Posterior cingulate gyrus (tissue), 11 donors: ENCODE data around the gene SEMA5A.
A peak's percentile ranks its signal among the peaks of the same experiment; 100 is the strongest.

Source experiments
- DNase-seq, 10 donors: peaks; one replicate each; pipeline versions ENCODE4 v3.0.0 to v3.0.0-alpha.2; 2020 to 2021; ENCODE audit warnings: mixed read lengths in 3 of 10
- intact Hi-C: fragments of 100-400 bp; cut with DNase I; formaldehyde crosslinking; loops from one replicate; pipeline ENCODE4 v1.15.1; 2023

Gene SEMA5A

DNA sequence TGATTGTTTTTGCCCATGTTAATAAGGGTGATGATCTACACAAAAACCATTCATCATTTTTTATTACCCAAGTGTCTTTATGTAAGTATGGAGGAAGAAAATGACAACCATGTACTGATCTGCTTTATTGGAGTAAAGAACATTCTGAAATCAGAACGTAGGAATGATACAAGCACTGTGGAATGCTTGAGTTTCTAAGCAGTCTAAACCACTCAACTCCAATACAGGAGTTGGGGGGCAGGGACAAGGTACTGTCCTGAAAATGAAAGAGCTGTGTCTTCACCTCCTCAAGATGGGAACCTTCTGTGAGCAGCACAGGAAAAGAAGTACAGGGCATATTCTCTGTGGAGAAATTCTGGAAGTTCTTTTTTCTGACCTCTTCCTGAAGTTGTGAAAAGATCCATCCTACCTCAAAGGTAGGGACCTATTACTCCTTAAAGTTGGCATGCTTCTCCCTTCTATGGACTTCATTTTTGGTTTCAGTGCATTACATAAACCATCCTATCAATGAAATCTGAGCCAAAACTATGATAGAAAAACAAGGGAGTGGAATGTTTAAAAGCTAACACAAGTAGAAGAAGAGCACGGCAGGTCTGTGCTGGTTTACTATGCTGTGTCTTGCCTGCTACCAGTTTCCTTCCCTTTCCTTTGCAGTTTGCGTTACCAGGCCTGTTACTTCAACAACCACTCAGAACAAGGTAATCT lies 202.6 kb downstream of the SEMA5A start:
- intact Hi-C loops: no loop called here
- DNase-seq: no peak

DNA sequence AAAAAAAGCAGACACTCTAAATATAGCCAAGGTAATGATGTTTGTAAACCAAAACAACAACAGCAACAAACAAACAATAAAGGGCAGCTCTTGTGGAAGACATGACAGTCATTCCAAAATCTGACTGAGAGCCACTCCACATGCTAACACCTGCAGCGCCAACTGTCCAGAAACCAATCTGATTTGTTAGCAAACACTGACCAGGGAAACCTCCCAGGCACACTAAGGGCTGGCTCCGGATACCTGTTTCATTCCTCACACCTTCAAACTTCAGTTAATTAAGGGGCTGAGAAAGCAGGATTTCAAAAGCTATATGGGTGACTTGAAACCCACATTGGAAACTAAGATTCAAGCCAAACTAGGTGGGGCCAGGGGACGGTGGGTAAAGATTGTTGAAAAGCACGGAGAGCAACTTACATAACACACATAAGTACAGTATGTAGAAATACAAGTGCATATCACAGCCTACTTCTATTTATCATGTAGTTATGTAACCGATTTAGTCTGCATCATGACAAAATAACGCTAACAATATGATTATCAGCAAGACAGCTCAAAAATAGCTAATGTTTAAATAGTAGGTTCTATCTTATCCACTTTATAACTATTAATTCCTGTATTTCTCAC lies 203.6 kb downstream of the SEMA5A start:
- intact Hi-C loops: no loop called here

GRCh38 chr5:9340085-9340484 lies 205.8 kb downstream of the SEMA5A start:
- intact Hi-C loops: no loop called here

More for the DNA sequence above, 203.6 kb downstream of the SEMA5A start:
- no peak for DNase-seq

GRCh38 chr5:9339206-9339818 lies 206.6 kb downstream of the SEMA5A start:
- no peak for DNase-seq
- intact Hi-C loops: no loop called here

More at GRCh38 chr5:9340085-9340484, 205.8 kb downstream of the SEMA5A start:
- no peak for DNase-seq

DNA sequence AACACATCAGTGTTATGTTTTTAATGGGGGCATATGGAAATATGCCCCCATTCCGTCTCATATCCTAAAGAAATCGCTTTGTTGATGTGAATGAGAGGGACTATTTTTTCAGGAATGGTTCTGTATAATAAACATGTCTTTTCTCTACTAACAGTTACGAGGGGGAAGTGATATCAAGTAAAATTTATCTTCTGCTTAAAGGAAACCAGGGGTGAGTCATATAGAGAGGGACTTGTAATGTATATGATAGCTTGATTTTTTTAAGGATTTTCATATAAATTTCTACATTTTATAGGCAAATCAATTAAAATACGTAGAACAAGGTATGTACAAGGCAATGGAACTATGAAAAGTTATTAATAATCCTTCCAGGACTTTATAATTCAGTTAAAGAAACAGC lies 207.1 kb downstream of the SEMA5A start:
- no peak for DNase-seq
- intact Hi-C loops: no loop called here

GRCh38 chr5:9337928-9338595 lies 207.8 kb downstream of the SEMA5A start:
- intact Hi-C loops: no loop called here
- peak in 1 of 10 donors; percentile 24 for DNase-seq

DNA sequence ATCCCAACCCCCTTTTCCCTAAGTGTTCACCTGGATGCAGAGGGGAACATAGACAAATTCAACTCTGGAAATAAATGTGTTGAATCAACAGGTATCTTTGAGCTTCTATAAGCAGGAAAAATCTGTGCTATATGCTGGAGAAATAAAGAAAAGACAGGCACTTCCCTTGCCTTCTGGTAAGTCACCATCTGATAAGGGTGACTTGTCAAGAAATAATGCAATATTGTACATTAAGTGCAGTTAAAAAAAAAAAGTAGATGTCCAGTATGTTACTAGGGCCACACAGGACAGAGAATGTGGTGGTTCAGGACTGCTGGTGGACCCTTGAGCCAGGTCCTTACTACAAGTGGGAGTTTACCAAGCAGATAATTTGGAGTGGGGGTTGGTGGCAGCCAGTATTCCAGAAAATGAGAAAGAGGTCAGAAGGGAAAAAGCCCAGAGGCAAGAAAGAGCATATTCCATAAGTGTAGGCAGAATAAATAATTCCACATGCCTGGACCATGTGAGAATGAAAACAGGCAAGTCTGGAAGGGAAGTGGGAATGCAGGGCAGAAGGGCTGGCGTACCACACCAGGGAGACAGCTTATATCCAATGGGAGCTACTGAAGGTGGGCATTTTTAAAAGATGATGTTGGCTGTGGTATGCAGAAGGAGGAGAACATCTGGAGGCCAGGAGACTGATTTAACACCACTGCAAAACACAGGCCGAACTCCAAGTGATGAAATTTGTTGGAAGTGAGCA lies 209.9 kb downstream of the SEMA5A start:
- intact Hi-C loops: no loop called here
- no peak for DNase-seq

DNA sequence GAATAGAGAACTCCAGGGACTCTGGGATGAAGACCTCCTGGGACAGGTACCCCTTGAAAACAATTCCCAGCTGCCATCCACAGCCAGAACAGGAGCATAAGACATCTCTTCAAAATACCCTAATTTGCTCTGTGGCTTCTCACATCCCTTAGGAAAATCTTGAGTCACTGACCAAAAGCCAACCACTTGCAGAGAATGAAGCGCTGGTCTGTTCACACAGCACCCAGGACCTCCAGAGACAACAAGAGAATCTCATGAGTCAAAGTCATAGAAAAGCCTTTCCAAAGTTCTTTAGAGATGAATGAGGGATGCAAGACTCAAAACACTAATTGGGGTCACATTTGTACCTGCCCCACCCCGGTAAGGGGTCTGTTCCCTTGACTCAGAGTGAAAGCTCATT lies 210.6 kb downstream of the SEMA5A start:
- intact Hi-C loops: no loop called here
- DNase-seq: no peak

DNA sequence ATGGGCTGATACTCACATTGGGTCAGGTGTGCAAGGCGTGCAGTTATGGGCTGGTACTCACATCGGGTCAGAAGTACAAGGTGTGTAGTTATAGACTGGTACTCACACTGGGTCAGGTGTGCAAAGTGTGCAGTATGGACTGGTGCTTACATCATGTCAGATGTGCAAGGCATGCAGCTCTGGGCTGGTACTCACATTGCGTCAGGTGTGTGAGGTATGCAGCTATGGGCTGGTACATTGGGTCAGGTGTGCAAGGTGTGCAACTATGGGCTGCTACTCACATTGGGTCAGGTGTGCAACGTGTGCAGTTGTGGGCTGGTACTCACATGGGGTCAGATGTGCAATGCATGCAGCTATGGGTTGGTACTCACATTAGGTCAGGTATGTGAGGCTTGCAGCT lies 213.8 kb downstream of the SEMA5A start:
- no peak for DNase-seq
- intact Hi-C loops: no loop called here

GRCh38 chr5:9331372-9331771 lies 214.5 kb downstream of the SEMA5A start:
- DNase-seq: no peak
- intact Hi-C loops: no loop called here

GRCh38 chr5:9329125-9329524 lies 216.8 kb downstream of the SEMA5A start:
- intact Hi-C loops: no loop called here
- DNase-seq: no peak

GRCh38 chr5:9325549-9325948 lies 220.3 kb downstream of the SEMA5A start:
- intact Hi-C loops: no loop called here
- DNase-seq: no peak

- no peak for DNase-seq
- intact Hi-C loops: no loop called here
These were observed 221.4 kb downstream of the SEMA5A start for GRCh38 chr5:9324348-9325077.

DNA sequence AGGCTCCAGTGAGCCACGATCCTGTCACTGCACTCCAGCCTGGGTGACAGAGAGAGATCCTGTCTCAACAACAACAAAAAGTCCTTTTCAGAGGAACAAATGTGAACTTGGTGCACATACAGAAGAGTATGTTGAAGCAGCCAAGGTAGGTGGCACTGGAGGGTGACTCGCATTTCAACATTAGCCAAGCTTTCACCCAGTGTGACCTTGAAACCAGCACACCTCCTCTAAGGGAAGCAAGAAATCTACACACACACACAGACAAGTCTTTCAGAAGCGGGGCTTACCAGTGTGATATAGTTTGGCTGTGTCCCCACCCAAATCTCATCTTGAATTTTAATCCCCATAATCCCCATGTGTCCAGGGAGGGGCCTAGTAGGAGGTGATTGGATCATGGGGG lies 225.2 kb downstream of the SEMA5A start:
- intact Hi-C loops: no loop called here
- DNase-seq: no peak

DNA sequence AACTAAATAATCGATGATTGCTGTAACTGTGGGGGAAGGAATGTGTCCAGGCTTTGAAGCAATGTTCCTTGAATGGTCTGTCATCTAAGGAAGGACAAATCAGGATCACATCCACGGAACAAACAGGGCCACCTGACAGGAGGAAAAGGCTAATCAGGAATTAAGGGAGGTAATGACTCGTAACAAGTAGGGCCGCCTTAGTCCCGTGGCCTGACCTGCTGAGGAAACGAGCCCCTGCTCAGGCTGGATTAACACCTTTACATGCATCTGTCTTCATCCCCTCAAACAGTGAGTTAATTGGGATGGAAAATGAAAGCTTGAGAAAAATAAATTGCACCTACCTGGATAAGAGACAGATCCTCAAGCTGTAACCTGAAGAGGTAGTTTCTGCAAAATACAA lies 227.8 kb downstream of the SEMA5A start:
- DNase-seq: peak in 1 of 10 donors; percentile 39
- intact Hi-C loops: no loop called here

DNA sequence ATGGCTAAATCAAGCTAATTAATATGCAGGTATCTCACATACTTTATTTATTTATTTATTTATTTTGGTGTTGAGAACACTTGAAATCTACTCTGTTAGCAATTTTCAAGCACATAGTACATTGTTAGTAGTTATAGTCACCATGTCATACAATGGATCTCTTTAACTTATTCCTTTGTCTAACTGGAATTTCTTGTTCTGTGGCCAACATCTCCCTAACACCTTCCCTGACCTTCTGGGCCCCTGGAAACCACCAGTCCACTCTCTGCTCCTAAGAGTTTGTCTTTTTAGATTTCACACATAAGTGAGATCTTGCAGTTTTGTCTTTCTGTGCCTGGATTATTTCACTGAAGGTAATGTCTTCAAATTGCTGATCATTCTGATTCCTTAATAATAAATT lies 229.1 kb downstream of the SEMA5A start:
- DNase-seq: no peak
- intact Hi-C loops: no loop called here

DNA sequence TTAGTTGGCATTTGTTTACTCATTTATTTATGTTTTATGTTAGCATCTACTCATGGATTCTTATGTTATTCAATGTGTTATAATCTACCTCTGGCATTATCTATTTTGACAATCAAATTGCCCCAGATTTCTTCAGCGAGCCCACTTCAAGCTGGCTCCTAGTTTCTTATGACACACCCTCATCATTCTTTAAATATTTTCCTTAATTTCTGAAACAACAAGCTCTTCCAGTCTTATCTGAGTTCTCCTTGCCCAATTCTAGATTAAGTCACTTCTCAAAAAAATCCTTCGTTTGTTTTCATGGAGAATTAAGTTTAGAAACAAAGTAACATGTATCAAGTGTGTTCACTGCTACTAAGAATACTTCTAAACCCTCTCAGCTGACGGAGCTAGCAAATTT lies 229.8 kb downstream of the SEMA5A start:
- no peak for DNase-seq
- intact Hi-C loops: no loop called here

- DNase-seq: no peak
- intact Hi-C loops: no loop called here
These were observed 231.3 kb downstream of the SEMA5A start for GRCh38 chr5:9314558-9314957.

DNA sequence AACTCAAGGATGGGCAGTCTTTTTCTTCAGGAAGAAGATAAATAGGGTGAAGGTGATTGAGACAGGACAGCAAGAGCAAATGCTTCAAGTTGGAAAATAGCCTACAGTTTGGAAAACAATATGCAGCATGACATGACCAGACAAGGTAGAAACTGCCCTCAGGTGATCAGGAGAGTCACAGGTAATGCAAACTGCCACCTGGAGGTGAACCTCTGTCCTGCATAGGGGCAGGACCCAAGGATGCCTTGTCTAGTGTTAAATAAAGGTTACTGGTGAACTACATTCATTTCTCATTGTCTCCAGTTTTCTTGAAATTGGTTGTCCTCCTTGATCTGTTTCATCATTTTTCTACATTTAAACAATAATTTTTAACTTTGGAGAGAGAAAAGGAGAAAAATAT lies 232.1 kb downstream of the SEMA5A start:
- intact Hi-C loops: no loop called here
- DNase-seq: no peak

DNA sequence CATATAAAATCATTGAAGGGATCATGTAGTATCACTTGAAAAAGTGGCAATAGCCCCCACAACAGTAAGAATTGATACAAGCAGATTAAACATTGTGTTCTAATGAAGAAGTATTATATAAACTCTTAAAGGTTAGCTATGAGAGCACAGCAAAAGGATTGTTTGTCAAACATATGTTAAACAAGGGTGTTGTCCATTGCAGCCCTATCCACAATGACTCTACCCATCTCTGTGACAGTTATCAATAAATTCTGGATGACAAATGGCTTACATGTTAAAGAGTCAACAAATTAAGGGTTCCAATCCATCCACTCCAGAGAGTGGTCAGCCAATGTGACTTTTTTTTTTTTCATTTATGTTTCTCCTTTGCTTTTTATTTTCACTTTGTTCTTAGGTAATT lies 238.7 kb downstream of the SEMA5A start:
- intact Hi-C loops: no loop called here
- DNase-seq: no peak
